ENCODE measurements around the gene FNDC3B.

GRCh38 chr3:172257648-172258400 lies 218.4 kb downstream of the FNDC3B start:
- TF ChIP-seq POLR2A (IDR thresholded peaks at IDR 0.05; ENCODE audit: low read depth, low read length) (no peak), POLR2AphosphoS5 (IDR thresholded peaks at IDR 0.05; ENCODE audit: low read depth, low read length) (no peak)

Data from GM12892 (cell line).